Measurements from ENCODE around the gene SLC44A3. TPM values are rescaled to one million over a fixed set of nuclear protein-coding genes. Genes with fewer than 3 reads are reported as not detected.

SLC44A3 gene
- total RNA-seq, 4 donors from 2014 or later = 20.6 to 60.5 (median 41.8) TPM

DNA sequence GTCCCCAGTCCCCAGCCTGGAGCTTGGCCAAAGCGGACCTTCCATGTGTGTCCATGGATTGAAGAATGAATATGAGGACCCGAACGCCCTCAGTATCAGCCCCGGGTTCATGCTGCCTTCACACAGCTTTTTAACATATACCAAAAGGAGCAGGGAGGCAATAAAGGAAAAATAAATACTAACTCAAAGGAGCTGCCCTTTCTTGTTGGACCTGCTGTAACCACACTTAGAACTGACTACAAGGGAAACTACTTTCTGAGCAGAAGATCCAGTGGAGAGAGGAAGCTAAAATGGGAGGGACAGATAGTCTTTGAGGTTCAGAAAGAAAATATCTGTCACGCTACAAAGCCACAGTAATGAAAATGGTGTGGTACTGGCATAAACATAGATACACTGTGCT is 58.2 kb downstream of the SLC44A3 start:
- DNase-seq = no peak
- no peaks in the 10 kb centered on the region for H3K9me3 ChIP-seq
- no peaks in the 10 kb centered on the region for H3K36me3 ChIP-seq
- H3K4me3 ChIP-seq = no peak overlapping the region
- intact Hi-C loops (cut with DNase I; ENCODE audit: low total_unique reads) = no loop called here
- no peaks in the 10 kb centered on the region for H3K27me3 ChIP-seq
- TF ChIP-seq, protein P1, sequence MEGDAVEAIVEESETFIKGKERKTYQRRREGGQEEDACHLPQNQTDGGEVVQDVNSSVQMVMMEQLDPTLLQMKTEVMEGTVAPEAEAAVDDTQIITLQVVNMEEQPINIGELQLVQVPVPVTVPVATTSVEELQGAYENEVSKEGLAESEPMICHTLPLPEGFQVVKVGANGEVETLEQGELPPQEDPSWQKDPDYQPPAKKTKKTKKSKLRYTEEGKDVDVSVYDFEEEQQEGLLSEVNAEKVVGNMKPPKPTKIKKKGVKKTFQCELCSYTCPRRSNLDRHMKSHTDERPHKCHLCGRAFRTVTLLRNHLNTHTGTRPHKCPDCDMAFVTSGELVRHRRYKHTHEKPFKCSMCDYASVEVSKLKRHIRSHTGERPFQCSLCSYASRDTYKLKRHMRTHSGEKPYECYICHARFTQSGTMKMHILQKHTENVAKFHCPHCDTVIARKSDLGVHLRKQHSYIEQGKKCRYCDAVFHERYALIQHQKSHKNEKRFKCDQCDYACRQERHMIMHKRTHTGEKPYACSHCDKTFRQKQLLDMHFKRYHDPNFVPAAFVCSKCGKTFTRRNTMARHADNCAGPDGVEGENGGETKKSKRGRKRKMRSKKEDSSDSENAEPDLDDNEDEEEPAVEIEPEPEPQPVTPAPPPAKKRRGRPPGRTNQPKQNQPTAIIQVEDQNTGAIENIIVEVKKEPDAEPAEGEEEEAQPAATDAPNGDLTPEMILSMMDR (IDR thresholded peaks at IDR 0.05) = no peak
- no peak for TF ChIP-seq POLR2A (IDR thresholded peaks at IDR 0.05)
- TF ChIP-seq POLR2AphosphoS5 (IDR thresholded peaks at IDR 0.05) = no peak
- no peak for TF ChIP-seq EP300 (IDR thresholded peaks at IDR 0.05; ENCODE audit: low read depth)
- WGBS, 2 donors (ENCODE audit: low coverage in 1 of 2) = 94% methylated on average over 5 of the region's 5 CpGs
- no peak overlapping the region for H3K27ac ChIP-seq
- H3K4me1 ChIP-seq = peaks cover 0 to 6% (median under 1%) of the 10 kb centered on the region in 4 donors
- in situ Hi-C loops (cut with MboI; ENCODE audit: low pct_ligation_motif_present in 1 of 4, low pct_unique_long_range_greater_than_20kb in 1 of 4, low sequenced_read_pairs in 3 of 4) = no loop called here

DNA sequence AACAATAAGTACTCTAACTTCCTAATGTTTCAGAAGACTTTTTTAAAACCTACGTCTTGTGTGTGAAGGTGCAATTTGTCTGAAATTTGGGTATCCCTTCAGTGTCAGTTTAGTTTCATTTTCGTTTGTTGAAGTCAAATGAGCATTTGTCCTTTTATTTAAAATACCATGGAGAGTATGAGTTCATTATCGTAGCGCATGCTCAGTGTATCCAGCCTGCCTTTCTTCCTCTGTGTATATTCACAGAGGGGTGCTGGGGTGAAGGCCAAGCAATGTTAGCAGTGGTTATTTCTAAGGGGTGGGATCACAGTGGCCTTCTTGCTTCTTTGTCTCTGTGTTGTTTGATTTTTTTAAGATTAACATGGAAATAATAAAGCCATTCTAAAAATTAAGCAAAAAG is 63.5 kb downstream of the SLC44A3 start:
- in situ Hi-C loops (cut with MboI; ENCODE audit: low pct_ligation_motif_present in 1 of 4, low pct_unique_long_range_greater_than_20kb in 1 of 4, low sequenced_read_pairs in 3 of 4) (no loop called here), intact Hi-C loops (cut with DNase I; ENCODE audit: low total_unique reads) (no loop called here)
- H3K9me3 ChIP-seq = no peaks in the 10 kb centered on the region
- DNase-seq = no peak
- H3K36me3 ChIP-seq = no peaks in the 10 kb centered on the region
- no peak overlapping the region for H3K4me3 ChIP-seq
- TF ChIP-seq, protein P1 (IDR thresholded peaks at IDR 0.05) = no peak
- no peak for TF ChIP-seq EP300 (IDR thresholded peaks at IDR 0.05; ENCODE audit: low read depth)
- no peak for TF ChIP-seq POLR2A (IDR thresholded peaks at IDR 0.05)
- TF ChIP-seq POLR2AphosphoS5 (IDR thresholded peaks at IDR 0.05) = no peak
- peaks cover 0 to 8% (median 4%) of the 10 kb centered on the region in 4 donors for H3K4me1 ChIP-seq
- 31 to 34% methylated on average over 4 of the region's 4 CpGs for WGBS, 2 donors (ENCODE audit: low coverage in 1 of 2)
- H3K27ac ChIP-seq = peak overlapping the region; percentile 64 to 70 (median 68)
- H3K27me3 ChIP-seq = no peaks in the 10 kb centered on the region

GRCh38 chr1:94884106-94884505 is 63.9 kb downstream of the SLC44A3 start:
- WGBS, 2 donors (ENCODE audit: low coverage in 1 of 2) = 51 to 79% methylated on average over 3 to 6 of the region's 6 CpGs
- DNase-seq = no peak
- Histone ChIP-seq H3K9me3 (no peaks in the 10 kb centered on the region), H3K36me3 (no peaks in the 10 kb centered on the region), H3K4me1 (peaks cover 0 to 8% (median 4%) of the 10 kb centered on the region in 4 donors), H3K4me3 (no peak overlapping the region), H3K27me3 (no peaks in the 10 kb centered on the region), H3K27ac (peak overlapping the region; percentile 64 to 70 (median 68))
- TF ChIP-seq, protein P1 (IDR thresholded peaks at IDR 0.05) = no peak
- TF ChIP-seq POLR2AphosphoS5 (IDR thresholded peaks at IDR 0.05) = no peak
- TF ChIP-seq POLR2A (IDR thresholded peaks at IDR 0.05) = no peak
- TF ChIP-seq EP300 (IDR thresholded peaks at IDR 0.05; ENCODE audit: low read depth) = no peak
- in situ Hi-C loops (cut with MboI; ENCODE audit: low pct_ligation_motif_present in 1 of 4, low pct_unique_long_range_greater_than_20kb in 1 of 4, low sequenced_read_pairs in 3 of 4) (no loop called here), intact Hi-C loops (cut with DNase I; ENCODE audit: low total_unique reads) (no loop called here)

GRCh38 chr1:94884507-94884906 is 64.3 kb downstream of the SLC44A3 start:
- 76 to 89% methylated on average over 6 of the region's 6 CpGs for WGBS, 2 donors (ENCODE audit: low coverage in 1 of 2)
- no peak overlapping the region for H3K4me3 ChIP-seq
- peak overlapping the region; percentile 64 to 70 (median 68) for H3K27ac ChIP-seq
- no peaks in the 10 kb centered on the region for H3K27me3 ChIP-seq
- in situ Hi-C loops (cut with MboI; ENCODE audit: low pct_ligation_motif_present in 1 of 4, low pct_unique_long_range_greater_than_20kb in 1 of 4, low sequenced_read_pairs in 3 of 4) (no loop called here), intact Hi-C loops (cut with DNase I; ENCODE audit: low total_unique reads) (no loop called here)
- no peaks in the 10 kb centered on the region for H3K9me3 ChIP-seq
- DNase-seq = no peak
- H3K4me1 ChIP-seq = peaks cover 0 to 8% (median 4%) of the 10 kb centered on the region in 4 donors
- TF ChIP-seq, protein P1 (IDR thresholded peaks at IDR 0.05) = no peak
- TF ChIP-seq EP300 (IDR thresholded peaks at IDR 0.05; ENCODE audit: low read depth) (no peak), POLR2AphosphoS5 (IDR thresholded peaks at IDR 0.05) (no peak), POLR2A (IDR thresholded peaks at IDR 0.05) (no peak)
- H3K36me3 ChIP-seq = no peaks in the 10 kb centered on the region

Measured in transverse colon (tissue), 4 donors.